ENCODE measurements around the gene GABPB2.

Gene GABPB2

GRCh38 chr1:151166505-151166956 lies 96.0 kb downstream of the GABPB2 start:
- DNase-seq, result no peak

GRCh38 chr1:151167116-151167515 lies 96.6 kb downstream of the GABPB2 start:
- no peak for DNase-seq

GRCh38 chr1:151171190-151171589 lies 100.6 kb downstream of the GABPB2 start:
- no peak for DNase-seq
